ENCODE data around the gene KCNH1. TPM values are rescaled to one million over a fixed set of nuclear protein-coding genes. Genes with fewer than 3 reads are reported as not detected.

KCNH1 gene
- polyA plus RNA-seq, 1 of the 3 experiments (the other 2 are of a cell fraction): 0.08 TPM

GRCh38 chr1:211118407-211119102 is 15.4 kb downstream of the KCNH1 start:
- H4K20me1 ChIP-seq (ENCODE audit: insufficient read depth): no peaks in the 10 kb centered on the region
- no peaks in the 10 kb centered on the region for H3K79me2 ChIP-seq (ENCODE audit: insufficient read depth)
- no peak overlapping the region for H3K4me3 ChIP-seq (ENCODE audit: low read depth in 2 of 2, low read length in 1 of 2)
- WGBS (ENCODE audit: low lambda C conversion rate): 66% methylated on average over 9 of the region's 9 CpGs
- no peak overlapping the region for H3K4me2 ChIP-seq
- no peak overlapping the region for H3K9ac ChIP-seq
- ChIA-PET POLR2A (no interaction called here), CTCF (no interaction called here)
- peaks cover 3% of the 10 kb centered on the region for H3F3A ChIP-seq (replicated peaks; ENCODE audit: insufficient read depth)
- no peaks in the 10 kb centered on the region for H3K36me3 ChIP-seq (replicated peaks in 1 of 2; ENCODE audit: control insufficient read depth in 1 of 2, insufficient read depth in 2 of 2, low read length in 1 of 2)
- TF ChIP-seq USF1 (IDR thresholded peaks at IDR 0.05; ENCODE audit: borderline replicate concordance, low read depth) (no peak), CTCF (IDR thresholded peaks at IDR 0.05) (no peak)
- DNase-seq: no peak
- H3K27me3 ChIP-seq (ENCODE audit: insufficient read depth): no peaks in the 10 kb centered on the region
- H3K9me2 ChIP-seq: no peaks in the 10 kb centered on the region
- no peaks in the 10 kb centered on the region for H3K9me3 ChIP-seq
- H3K27ac ChIP-seq (ENCODE audit: low read depth in 2 of 2, low read length in 1 of 2): no peak overlapping the region
- no peak overlapping the region for H2AFZ ChIP-seq (ENCODE audit: low read depth)
- H3K4me1 ChIP-seq (ENCODE audit: control insufficient read depth in 1 of 2, insufficient read depth in 2 of 2, low read depth in 1 of 2, low read length in 1 of 2): no peaks in the 10 kb centered on the region

GRCh38 chr1:211114446-211114845 is 19.5 kb downstream of the KCNH1 start:
- H3K4me2 ChIP-seq: no peak overlapping the region
- TF ChIP-seq POLR2AphosphoS5 (IDR thresholded peaks at IDR 0.05; ENCODE audit: low read depth, low read length) (no peak), EP300 (IDR thresholded peaks at IDR 0.05; ENCODE audit: borderline replicate concordance in 1 of 2, low read depth in 1 of 2, low read length in 1 of 2) (no peak), RFX5 (IDR thresholded peaks at IDR 0.05; ENCODE audit: low read length) (no peak), SIN3A (IDR thresholded peaks at IDR 0.05; ENCODE audit: borderline replicate concordance, low read depth, low read length) (no peak), JUND (IDR thresholded peaks at IDR 0.05) (no peak), TEAD4 (IDR thresholded peaks at IDR 0.05; ENCODE audit: borderline replicate concordance, insufficient read depth) (no peak), SMC3 (IDR thresholded peaks at IDR 0.05; ENCODE audit: low read depth, low read length) (no peak), NRF1 (IDR thresholded peaks at IDR 0.05; ENCODE audit: low read depth, low read length) (no peak), FOXM1 (IDR thresholded peaks at IDR 0.05; ENCODE audit: low read depth) (no peak), CTCF (IDR thresholded peaks at IDR 0.05) (no peak), TAF1 (IDR thresholded peaks at IDR 0.05; ENCODE audit: borderline replicate concordance, low read depth, low read length) (no peak), ELF1 (IDR thresholded peaks at IDR 0.05) (no peak), RXRA (IDR thresholded peaks at IDR 0.05; ENCODE audit: borderline replicate concordance, low read depth) (no peak), MEF2A (IDR thresholded peaks at IDR 0.05; ENCODE audit: borderline replicate concordance, low read depth) (no peak), IRF3 (IDR thresholded peaks at IDR 0.05; ENCODE audit: low read depth, low read length) (no peak), EZH2phosphoT487 (IDR thresholded peaks at IDR 0.05; ENCODE audit: borderline replicate concordance, low read depth) (no peak)
- TF ChIP-seq, protein P1, sequence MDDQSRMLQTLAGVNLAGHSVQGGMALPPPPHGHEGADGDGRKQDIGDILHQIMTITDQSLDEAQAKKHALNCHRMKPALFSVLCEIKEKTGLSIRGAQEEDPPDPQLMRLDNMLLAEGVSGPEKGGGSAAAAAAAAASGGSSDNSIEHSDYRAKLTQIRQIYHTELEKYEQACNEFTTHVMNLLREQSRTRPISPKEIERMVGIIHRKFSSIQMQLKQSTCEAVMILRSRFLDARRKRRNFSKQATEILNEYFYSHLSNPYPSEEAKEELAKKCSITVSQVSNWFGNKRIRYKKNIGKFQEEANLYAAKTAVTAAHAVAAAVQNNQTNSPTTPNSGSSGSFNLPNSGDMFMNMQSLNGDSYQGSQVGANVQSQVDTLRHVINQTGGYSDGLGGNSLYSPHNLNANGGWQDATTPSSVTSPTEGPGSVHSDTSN (IDR thresholded peaks at IDR 0.05): no peak
- no peak for DNase-seq
- H3K36me3 ChIP-seq (replicated peaks in 1 of 2; ENCODE audit: control insufficient read depth in 1 of 2, insufficient read depth in 2 of 2, low read length in 1 of 2): no peaks in the 10 kb centered on the region
- peaks cover under 1% of the 10 kb centered on the region for H3F3A ChIP-seq (replicated peaks; ENCODE audit: insufficient read depth)
- no peak overlapping the region for H3K4me3 ChIP-seq (ENCODE audit: low read depth in 2 of 2, low read length in 1 of 2)
- H3K4me1 ChIP-seq (ENCODE audit: control insufficient read depth in 1 of 2, insufficient read depth in 2 of 2, low read depth in 1 of 2, low read length in 1 of 2): no peaks in the 10 kb centered on the region
- POLR2A ChIA-PET: no interaction called here
- H3K9ac ChIP-seq: no peak overlapping the region
- H2AFZ ChIP-seq (ENCODE audit: low read depth): no peak overlapping the region
- H3K27ac ChIP-seq (ENCODE audit: low read depth in 2 of 2, low read length in 1 of 2): no peak overlapping the region
- H3K9me2 ChIP-seq: no peaks in the 10 kb centered on the region
- H3K27me3 ChIP-seq (ENCODE audit: insufficient read depth): no peaks in the 10 kb centered on the region
- CTCF ChIA-PET: interaction anchor here (1.4 kb wide), 1 partner anchor 19 kb away, joined by 8 read pairs; the partner anchor contains the start of gene KCNH1
- no peaks in the 10 kb centered on the region for H4K20me1 ChIP-seq (ENCODE audit: insufficient read depth)
- 55% methylated on average over 6 of the region's 6 CpGs for WGBS (ENCODE audit: low lambda C conversion rate)
- H3K9me3 ChIP-seq: no peaks in the 10 kb centered on the region
- no peaks in the 10 kb centered on the region for H3K79me2 ChIP-seq (ENCODE audit: insufficient read depth)
